Endothelial cell of umbilical vein (primary cell): ENCODE data around the gene EPN1. TPM values are rescaled to one million over a fixed set of nuclear protein-coding genes. Genes with fewer than 3 reads are reported as not detected.
"Not testable (repeated sequence)": the region's sequence is repeated elsewhere in the genome, so short reads cannot be mapped to it uniquely, and the experiment has no call there.

Experiments
- BruUV-seq: library from RNA; stranded (reverse); fragments of 400-500 nt; replicated peaks from 2 replicates; lab custom pipeline; 2021; lab: Mats Ljungman, UMichigan
- CTCF ChIA-PET: fragments of 300-600, 350-600 bp; sonication (Branson Sonifier 250); formaldehyde crosslinking; loops from one replicate; lab custom pipeline; 2021; ENCODE audit warnings: antibody characterized with exemption, inconsistent platforms; lab: Charles Lee
- POLR2A ChIA-PET: fragments of 300-600, 350-600 bp; sonication (Branson Sonifier 250); formaldehyde crosslinking; loops from one replicate; lab custom pipeline; 2021; ENCODE audit warnings: antibody characterized with exemption, inconsistent platforms; lab: Charles Lee
- DNase-seq: peaks from one replicate; pipeline ENCODE4 v3.0.0-alpha.2; 2011; ENCODE audit warnings: low read depth, low spot score
- FAIRE-seq: peaks from 2 replicates; lab custom pipeline; 2011; peaks lifted over from hg19 to GRCh38; lab: Jason Lieb, UNC
- H2AFZ ChIP-seq: 2 replicates; pipeline ENCODE4 v1.6.0; 2012; ENCODE audit warnings: low read depth, low read length, control low read depth, inconsistent platforms
- H3K27ac ChIP-seq: 2 replicates; pipeline ENCODE4 v1.5.1; 2011; ENCODE audit warnings: low read depth, mild to moderate bottlenecking, control low read depth, low read length, moderate library complexity; ENCODE audit not compliant: insufficient read depth
- H3K27me3 ChIP-seq, 2 experiments: 2 replicates each; pipeline versions ENCODE4 v1.6.0 to v1.6.1; 2011; ENCODE audit warnings: low read length in 2 of 2, mixed read lengths in 1 of 2; ENCODE audit not compliant: control insufficient read depth in 2 of 2, insufficient read depth in 2 of 2
- H3K36me3 ChIP-seq, 2 experiments: 2 replicates in 1 of 2; 3 replicates in 1 of 2; pipeline ENCODE4 v1.5.1; 2011; ENCODE audit warnings: low read length in 2 of 2, mild to moderate bottlenecking in 1 of 2, moderate library complexity in 1 of 2; ENCODE audit not compliant: control insufficient read depth in 2 of 2, insufficient read depth in 2 of 2; ENCODE audit errors: extremely low read depth in 1 of 2
- H3K4me1 ChIP-seq: 3 replicates; pipeline ENCODE4 v1.5.1; 2011; ENCODE audit warnings: mild to moderate bottlenecking, low read length; ENCODE audit not compliant: control insufficient read depth, insufficient read depth; ENCODE audit errors: extremely low read depth
- H3K4me2 ChIP-seq: 2 replicates; pipeline ENCODE4 v1.6.1; 2011; ENCODE audit warnings: low read length, control low read depth, mixed read lengths; ENCODE audit not compliant: insufficient read depth
- H3K4me3 ChIP-seq, 3 experiments: fragments of 200-600 bp in 1 of 3; sonication (generic), shearing (Covaris generic) in 1 of 3; replicated peaks in 1 of 3; 2 replicates each; pipeline ENCODE4 v1.5.1; 2011 to 2016; ENCODE audit warnings: control low read depth in 3 of 3, low read length in 3 of 3, mild to moderate bottlenecking in 2 of 3, inconsistent platforms in 1 of 3, low read depth in 1 of 3, moderate library complexity in 1 of 3; ENCODE audit not compliant: insufficient read depth in 1 of 3
- H3K79me2 ChIP-seq: 2 replicates; pipeline ENCODE4 v1.6.0; 2012; ENCODE audit warnings: low read length, inconsistent platforms; ENCODE audit not compliant: control insufficient read depth, insufficient read depth
- H3K9ac ChIP-seq: replicated peaks from 2 replicates; pipeline ENCODE3; 2011; ENCODE audit warnings: low read length, control low read depth; ENCODE audit not compliant: insufficient read depth; ENCODE audit errors: extremely low read depth
- H3K9me1 ChIP-seq: replicated peaks from 3 replicates; pipeline ENCODE4 v1.6.0; 2011; ENCODE audit warnings: mild to moderate bottlenecking, low read length; ENCODE audit not compliant: control insufficient read depth, insufficient read depth; ENCODE audit errors: extremely low read depth
- H3K9me3 ChIP-seq: replicated peaks from 2 replicates; pipeline ENCODE4 v1.5.1; 2012; ENCODE audit warnings: low read length, inconsistent platforms; ENCODE audit not compliant: control insufficient read depth, insufficient read depth
- H4K20me1 ChIP-seq: replicated peaks from 2 replicates; pipeline ENCODE3; 2011; ENCODE audit warnings: mild to moderate bottlenecking, low read length; ENCODE audit not compliant: control insufficient read depth, insufficient read depth; ENCODE audit errors: extremely low read depth
- CTCF ChIP-seq, 2 donors: IDR thresholded peaks; 1 replicate in 1 of 2; 2 replicates in 1 of 2; pipeline ENCODE4 v1.5.1; 2011; ENCODE audit warnings: low read length in 2 of 2, mild to moderate bottlenecking in 2 of 2, moderate library complexity in 2 of 2, control low read depth in 1 of 2, inconsistent platforms in 1 of 2, low read depth in 1 of 2; ENCODE audit not compliant: insufficient read depth in 1 of 2; ENCODE audit errors: extremely low read depth in 1 of 2
- FOS ChIP-seq: IDR thresholded peaks from 2 replicates; pipeline ENCODE4 v1.6.1; 2011; ENCODE audit warnings: mild to moderate bottlenecking, low read length, moderate library complexity, borderline replicate concordance; ENCODE audit not compliant: insufficient read depth
- GATA2 ChIP-seq: IDR thresholded peaks from 2 replicates; pipeline ENCODE4 v1.7.0; 2011; ENCODE audit warnings: low read depth, mild to moderate bottlenecking, moderate library complexity, mixed read lengths, low read length; ENCODE audit not compliant: insufficient read length, insufficient read depth
- MAX ChIP-seq: IDR thresholded peaks from 2 replicates; pipeline ENCODE4 v1.6.1; 2011; ENCODE audit not compliant: insufficient read depth, insufficient read length
- MYC ChIP-seq: IDR thresholded peaks from one replicate; pipeline ENCODE4 v1.6.1; 2011; ENCODE audit warnings: mild to moderate bottlenecking, low read depth, low read length
- POLR2A ChIP-seq: IDR thresholded peaks from 2 replicates; pipeline ENCODE4 v1.6.1; 2012; ENCODE audit warnings: low read depth, mild to moderate bottlenecking, control low read depth, low read length
- POLR2AphosphoS5 ChIP-seq: IDR thresholded peaks from 2 replicates; pipeline ENCODE4 v1.6.1; 2012; ENCODE audit warnings: low read depth, mild to moderate bottlenecking, control low read depth, low read length, moderate library complexity; ENCODE audit not compliant: insufficient read depth
- dilution Hi-C: fragments of 300-500 bp; cut with MboI; formaldehyde crosslinking; loops from one replicate; pipeline ENCODE4 v1.15.0; 2019; ENCODE audit warnings: low sequenced_read_pairs; ENCODE audit not compliant: extremely low pct_ligation_motif_present
- intact Hi-C: fragments of 100-400 bp; cut with micrococcal nuclease; formaldehyde crosslinking; loops from one replicate; pipeline ENCODE4 v1.10.0; 2022
- polyA plus RNA-seq, 4 experiments: library from polyadenylated mRNA; depleted of rRNA in 3 of 4; stranded (reverse) in 3 of 4; unstranded in 1 of 4; fragments of >200 nt; gene quantifications; 2 replicates each; pipeline versions ENCODE4 v1.2.1 to v1.2.3, GENCODE V29; 2011 to 2012; ENCODE audit warnings: missing spikeins in 1 of 4
- total RNA-seq: library from RNA; stranded (reverse); gene quantifications from 2 replicates; pipeline ENCODE4 v1.2.3, GENCODE V29; 2021

Gene EPN1
- total and polyA plus RNA-seq, 2 donors (not counting 3 experiments of a cell fraction or from before 2014, with no cell fraction given) = 87.2 to 138 TPM

- Histone ChIP-seq H3K27me3 (no peaks in the 10 kb centered on the region), H3K36me3 (no peaks in the 10 kb centered on the region), H3K4me2 (no peak overlapping the region), H3K27ac (no peak overlapping the region), H3K4me1 (no peaks in the 10 kb centered on the region), H3K9ac (no peak overlapping the region), H2AFZ (no peak overlapping the region), H3K9me3 (no peaks in the 10 kb centered on the region), H3K79me2 (no peaks in the 10 kb centered on the region), H3K9me1 (no peaks in the 10 kb centered on the region), H4K20me1 (no peaks in the 10 kb centered on the region), H3K4me3 (no peak overlapping the region)
- ChIA-PET CTCF (no interaction called here), POLR2A (no interaction called here)
- no TSS peak for BruUV-seq
- no peak for FAIRE-seq
- dilution Hi-C loops (no loop called here), intact Hi-C loops (no loop called here)
- no peak for TF ChIP-seq FOS
- no peak for TF ChIP-seq MYC
- TF ChIP-seq GATA2 = no peak
- no peak for TF ChIP-seq POLR2A
- TF ChIP-seq MAX = no peak
- TF ChIP-seq CTCF (IDR thresholded peaks at IDR 0.05; ENCODE audit: extremely low read depth in 1 of 2, insufficient read depth in 1 of 2, low read depth in 1 of 2, low read length in 2 of 2) = no peak
- TF ChIP-seq POLR2AphosphoS5 = no peak
- DNase-seq = no peak
These were observed 78.4 kb downstream of the EPN1 start for GRCh38 chr19:55753401-55753800.

- DNase-seq, intact Hi-C loops: not testable (repeated sequence)
These were observed 81.8 kb downstream of the EPN1 start for GRCh38 chr19:55756808-55757207.

GRCh38 chr19:55758797-55759196 is 83.8 kb downstream of the EPN1 start, which contains the start of gene RFPL4A:
Gene RFPL4A (plus strand): TSS chr19:55759097. CDS start chr19:55761801, 2,704 bp downstream.
- H3K27ac ChIP-seq, dilution Hi-C loops, FAIRE-seq, H3K9me1 ChIP-seq, H3K4me3 ChIP-seq, H2AFZ ChIP-seq, H3K9me3 ChIP-seq, intact Hi-C loops, H3K4me2 ChIP-seq, CTCF ChIA-PET, POLR2A ChIA-PET, H3K4me1 ChIP-seq, H4K20me1 ChIP-seq, BruUV-seq, H3K9ac ChIP-seq, DNase-seq, H3K27me3 ChIP-seq, H3K36me3 ChIP-seq, H3K79me2 ChIP-seq: not testable (repeated sequence)

More at GRCh38 chr19:55756808-55757207, 81.8 kb downstream of the EPN1 start:
- H3K9ac ChIP-seq, CTCF ChIA-PET, H3K4me1 ChIP-seq, H3K4me3 ChIP-seq, H3K27me3 ChIP-seq, H3K79me2 ChIP-seq, BruUV-seq, H3K9me1 ChIP-seq, H4K20me1 ChIP-seq, dilution Hi-C loops, H3K36me3 ChIP-seq, H3K9me3 ChIP-seq, H3K27ac ChIP-seq, H3K4me2 ChIP-seq, H2AFZ ChIP-seq, POLR2A ChIA-PET, FAIRE-seq: not testable (repeated sequence)
